Transverse colon (tissue), 4 donors: ENCODE measurements around the gene LMAN1L. TPM values are rescaled to one million over a fixed set of nuclear protein-coding genes. Genes with fewer than 3 reads are reported as not detected.

Experiments
- DNase-seq: peaks from one replicate; pipeline ENCODE4 v3.0.0-alpha.2; 2019
- H3K27ac ChIP-seq, 4 donors: fragments of 200-600 bp; sonication (generic); 2 replicates each; pipeline ENCODE4 v1.5.1; 2016 to 2018; ENCODE audit warnings: inconsistent platforms in 4 of 4
- H3K27me3 ChIP-seq: fragments of 200-600 bp; sonication (generic); 2 replicates; pipeline ENCODE4 v1.5.1; 2017; ENCODE audit warnings: inconsistent platforms
- H3K36me3 ChIP-seq, 4 donors: fragments of 200-600 bp; sonication (generic); 2 replicates each; pipeline ENCODE4 v1.5.1; 2017 to 2019; ENCODE audit warnings: inconsistent platforms in 4 of 4
- H3K4me1 ChIP-seq, 4 donors: fragments of 200-600 bp; sonication (generic); 2 replicates each; pipeline ENCODE4 v1.5.1; 2017 to 2020; ENCODE audit warnings: inconsistent platforms in 4 of 4
- H3K4me3 ChIP-seq, 4 donors: fragments of 200-600 bp; sonication (generic); 1 replicate in 1 of 4; 2 replicates in 3 of 4; pipeline versions ENCODE4 v1.5.1 to v1.6.1; 2017 to 2019; ENCODE audit warnings: inconsistent platforms in 4 of 4
- H3K9me3 ChIP-seq, 2 donors: fragments of 200-600 bp; sonication (generic); 2 replicates each; pipeline ENCODE4 v1.5.1; 2017 to 2019; ENCODE audit warnings: inconsistent platforms in 2 of 2
- CTCF ChIP-seq, 5 experiments: fragments of 200-600 bp in 3 of 5; fragments of 450-650 bp in 2 of 5; sonication (generic) in 3 of 5; IDR thresholded peaks; 1 replicate in 2 of 5; 2 replicates in 3 of 5; pipeline ENCODE4 v1.5.1; 2016 to 2017; ENCODE audit warnings: antibody characterized with exemption in 5 of 5, inconsistent platforms in 3 of 5, mild to moderate bottlenecking in 2 of 5, moderate library complexity in 1 of 5
- EP300 ChIP-seq: sonication (generic); formaldehyde crosslinking; IDR thresholded peaks from one replicate; pipeline ENCODE4 v1.6.1; 2017; ENCODE audit warnings: antibody characterized with exemption, low read depth
- POLR2A ChIP-seq: fragments of 450-650 bp; IDR thresholded peaks from one replicate; pipeline ENCODE4 v1.6.1; 2016; ENCODE audit warnings: antibody characterized with exemption, mild to moderate bottlenecking, moderate library complexity
- POLR2AphosphoS5 ChIP-seq, 3 donors: sonication (generic); formaldehyde crosslinking; IDR thresholded peaks; one replicate each; pipeline ENCODE4 v1.6.1; 2016; ENCODE audit warnings: antibody characterized with exemption in 3 of 3
- WGBS, 2 donors: methylation state at CpG; one replicate each; pipeline ENCODE4 v1.1.5; 2018; ENCODE audit warnings: low coverage in 1 of 2; 5-methylcytosine and 5-hydroxymethylcytosine counted together
- in situ Hi-C, 4 donors: fragments of 200-750 bp; cut with MboI; loops; one replicate each; pipeline versions ENCODE4 v1.15.0 to v1.15.1; 2017; ENCODE audit warnings: low sequenced_read_pairs in 3 of 4, low pct_ligation_motif_present in 1 of 4, low pct_unique_long_range_greater_than_20kb in 1 of 4
- intact Hi-C: fragments of 100-400 bp; cut with DNase I; formaldehyde crosslinking; loops from one replicate; pipeline ENCODE4 v1.15.1; 2023; ENCODE audit warnings: low total_unique reads
- total RNA-seq, 4 donors: library from RNA; depleted of rRNA; stranded (reverse); fragments of >200 nt; gene quantifications; one replicate each; pipeline ENCODE4 v1.1.0, GENCODE V29; 2016

The LMAN1L gene
- total RNA-seq, 4 donors from 2014 or later: 20.2 TPM; not detected in 3

- H3K36me3 ChIP-seq: peaks cover 0 to 54% (median 35%) of the 10 kb centered on the region in 4 donors
Measured at GRCh38 chr15:74850393-74850792, 37.8 kb downstream of the LMAN1L start.

GRCh38 chr15:74851960-74852359, 39.3 kb downstream of the LMAN1L start:
- no peak overlapping the region for H3K27ac ChIP-seq
- no peak for TF ChIP-seq POLR2AphosphoS5 (IDR thresholded peaks at IDR 0.05)
- TF ChIP-seq EP300: no peak
- no peak for TF ChIP-seq CTCF (IDR thresholded peaks at IDR 0.05)
- no peak for TF ChIP-seq POLR2A
- DNase-seq: no peak
- no peaks in the 10 kb centered on the region for H3K27me3 ChIP-seq
- H3K4me1 ChIP-seq: peaks cover 4 to 15% (median 9%) of the 10 kb centered on the region in 4 donors
- intact Hi-C loops (no loop called here), in situ Hi-C loops (no loop called here)
- 88% methylated on average over 7 of the region's 7 CpGs; no CpG with 5 or more reads in 1 of the 2 donors for WGBS, 2 donors
- H3K36me3 ChIP-seq: peaks cover 0 to 54% (median 35%) of the 10 kb centered on the region in 4 donors
- no peaks in the 10 kb centered on the region for H3K9me3 ChIP-seq
- no peak overlapping the region for H3K4me3 ChIP-seq

More at GRCh38 chr15:74850393-74850792, 37.8 kb downstream of the LMAN1L start:
- peaks cover 0 to 9% (median 3%) of the 10 kb centered on the region in 4 donors for H3K4me1 ChIP-seq
- H3K27ac ChIP-seq: no peak overlapping the region
- in situ Hi-C loops (no loop called here), intact Hi-C loops (no loop called here)
- WGBS, 2 donors: 78% methylated on average over 4 of the region's 4 CpGs; no CpG with 5 or more reads in 1 of the 2 donors
- no peak for DNase-seq
- no peaks in the 10 kb centered on the region for H3K27me3 ChIP-seq
- no peak for TF ChIP-seq CTCF (IDR thresholded peaks at IDR 0.05)
- TF ChIP-seq EP300: no peak
- no peak for TF ChIP-seq POLR2AphosphoS5 (IDR thresholded peaks at IDR 0.05)
- TF ChIP-seq POLR2A: no peak
- H3K9me3 ChIP-seq: no peaks in the 10 kb centered on the region
- no peak overlapping the region for H3K4me3 ChIP-seq

- TF ChIP-seq POLR2AphosphoS5 (IDR thresholded peaks at IDR 0.05) (no peak), CTCF (IDR thresholded peaks at IDR 0.05) (no peak), POLR2A (no peak), EP300 (no peak)
- H3K4me1 ChIP-seq: peaks cover 21 to 41% (median 34%) of the 10 kb centered on the region in 4 donors
- H3K4me3 ChIP-seq: no peak overlapping the region
- H3K27me3 ChIP-seq: no peaks in the 10 kb centered on the region
- no peaks in the 10 kb centered on the region for H3K9me3 ChIP-seq
- no peak for DNase-seq
- intact Hi-C loops: no loop called here
- WGBS, 2 donors: 96% methylated on average over 13 of the region's 13 CpGs; no CpG with 5 or more reads in 1 of the 2 donors
- in situ Hi-C loops: no loop called here
- peaks cover 0 to 39% (median 27%) of the 10 kb centered on the region in 4 donors for H3K36me3 ChIP-seq
- no peak overlapping the region for H3K27ac ChIP-seq
Measured at GRCh38 chr15:74854453-74855022, 41.9 kb downstream of the LMAN1L start.

- Histone ChIP-seq H3K4me3 (no peak overlapping the region), H3K27me3 (no peaks in the 10 kb centered on the region), H3K36me3 (peaks cover 0 to 28% (median 21%) of the 10 kb centered on the region in 4 donors), H3K4me1 (peaks cover 25 to 46% (median 41%) of the 10 kb centered on the region in 4 donors), H3K27ac (no peak overlapping the region), H3K9me3 (no peaks in the 10 kb centered on the region)
- no peak for DNase-seq
- intact Hi-C loops: no loop called here
- in situ Hi-C loops: no loop called here
- TF ChIP-seq POLR2AphosphoS5 (IDR thresholded peaks at IDR 0.05) (no peak), CTCF (IDR thresholded peaks at IDR 0.05) (no peak), POLR2A (no peak), EP300 (no peak)
- 93% methylated on average over 2 of the region's 2 CpGs; no CpG with 5 or more reads in 1 of the 2 donors for WGBS, 2 donors
Measured at GRCh38 chr15:74855857-74856256, 43.2 kb downstream of the LMAN1L start.
